NB4 (cell line): ENCODE measurements around the gene DAZAP1.

Experiments used
- MYC ChIP-seq: IDR thresholded peaks from 2 replicates; pipeline ENCODE4 v1.6.1; 2011; ENCODE audit warnings: low read depth, low read length
- POLR2A ChIP-seq: IDR thresholded peaks from 2 replicates; pipeline ENCODE4 v1.6.1; 2011; ENCODE audit warnings: mild to moderate bottlenecking; ENCODE audit not compliant: insufficient read length; ENCODE audit errors: extremely low read depth
- TF ChIP-seq, protein P1 (sequence below): IDR thresholded peaks from one replicate; pipeline ENCODE4 v1.5.1; 2012; ENCODE audit warnings: low read depth, low read length

DNA sequence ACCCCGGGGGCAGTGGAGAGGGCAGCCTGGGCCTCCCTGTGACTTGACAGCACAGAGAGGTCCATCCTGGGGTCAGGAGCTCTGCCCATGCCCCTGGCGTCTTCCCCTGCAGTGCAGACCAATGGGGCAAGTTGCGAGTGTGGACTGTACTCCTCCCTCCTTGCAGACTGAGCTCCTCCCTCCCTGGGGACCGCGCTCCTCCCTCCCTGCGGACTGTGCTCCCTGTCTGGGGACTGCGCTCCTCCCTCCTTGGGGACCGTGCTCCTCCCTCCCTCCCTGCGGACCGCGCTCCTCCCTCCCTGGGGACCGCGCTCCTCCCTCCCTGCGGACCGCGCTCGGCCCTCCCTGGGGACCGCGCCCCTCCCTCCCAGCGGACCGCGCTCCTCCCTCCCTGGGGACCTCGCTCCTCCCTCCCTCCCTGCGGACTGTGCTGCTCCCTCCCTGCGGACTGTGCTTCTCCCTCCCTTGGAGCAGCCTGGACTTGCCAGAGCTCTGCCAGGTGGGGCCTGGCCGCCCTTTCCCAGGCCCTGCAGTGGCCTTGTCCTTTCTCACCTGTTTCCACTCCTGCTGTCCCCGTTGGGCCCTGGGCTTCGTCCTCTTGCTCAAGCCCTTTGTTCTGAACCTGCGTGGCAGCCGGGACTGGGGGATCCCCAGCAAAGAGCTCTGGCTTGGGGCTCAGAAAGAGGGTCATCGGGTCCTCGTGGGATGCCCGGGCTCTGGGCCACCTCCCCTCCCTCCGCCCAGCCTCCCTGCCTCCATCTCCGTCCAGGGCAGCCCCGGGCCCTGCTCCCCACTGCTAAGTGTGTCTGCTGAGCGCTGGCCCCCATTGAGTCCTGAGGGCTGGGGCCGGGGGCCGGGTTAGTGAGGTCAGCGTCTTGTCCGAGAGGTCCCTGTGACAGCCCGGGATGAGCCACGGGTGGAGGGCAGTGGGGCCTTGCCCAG lies 12.9 kb upstream of the DAZAP1 start:
- TF ChIP-seq POLR2A = no peak
- TF ChIP-seq, protein P1, sequence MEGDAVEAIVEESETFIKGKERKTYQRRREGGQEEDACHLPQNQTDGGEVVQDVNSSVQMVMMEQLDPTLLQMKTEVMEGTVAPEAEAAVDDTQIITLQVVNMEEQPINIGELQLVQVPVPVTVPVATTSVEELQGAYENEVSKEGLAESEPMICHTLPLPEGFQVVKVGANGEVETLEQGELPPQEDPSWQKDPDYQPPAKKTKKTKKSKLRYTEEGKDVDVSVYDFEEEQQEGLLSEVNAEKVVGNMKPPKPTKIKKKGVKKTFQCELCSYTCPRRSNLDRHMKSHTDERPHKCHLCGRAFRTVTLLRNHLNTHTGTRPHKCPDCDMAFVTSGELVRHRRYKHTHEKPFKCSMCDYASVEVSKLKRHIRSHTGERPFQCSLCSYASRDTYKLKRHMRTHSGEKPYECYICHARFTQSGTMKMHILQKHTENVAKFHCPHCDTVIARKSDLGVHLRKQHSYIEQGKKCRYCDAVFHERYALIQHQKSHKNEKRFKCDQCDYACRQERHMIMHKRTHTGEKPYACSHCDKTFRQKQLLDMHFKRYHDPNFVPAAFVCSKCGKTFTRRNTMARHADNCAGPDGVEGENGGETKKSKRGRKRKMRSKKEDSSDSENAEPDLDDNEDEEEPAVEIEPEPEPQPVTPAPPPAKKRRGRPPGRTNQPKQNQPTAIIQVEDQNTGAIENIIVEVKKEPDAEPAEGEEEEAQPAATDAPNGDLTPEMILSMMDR = no peak
- TF ChIP-seq MYC = no peak
